Lower leg skin (tissue), 4 donors: ENCODE data around the gene CTNNAL1. TPM values are rescaled to one million over a fixed set of nuclear protein-coding genes. Genes with fewer than 3 reads are reported as not detected.

Source experiments
- DNase-seq, 2 donors: peaks; one replicate each; pipeline ENCODE4 v3.0.0-alpha.2; 2019; ENCODE audit warnings: low spot score in 2 of 2
- H3K4me3 ChIP-seq: fragments of 200-600 bp; sonication (generic); 2 replicates; pipeline ENCODE4 v1.5.1; 2017; ENCODE audit warnings: mild to moderate bottlenecking, low read depth; ENCODE audit not compliant: poor library complexity, severe bottlenecking
- CTCF ChIP-seq, 3 donors: fragments of 450-650 bp; IDR thresholded peaks; one replicate each; pipeline ENCODE4 v1.5.1; 2016; ENCODE audit warnings: antibody characterized with exemption in 3 of 3, mild to moderate bottlenecking in 3 of 3, moderate library complexity in 2 of 3
- POLR2A ChIP-seq, 2 donors: fragments of 450-650 bp; IDR thresholded peaks; one replicate each; pipeline ENCODE4 v1.6.1; 2016 to 2017; ENCODE audit warnings: antibody characterized with exemption in 2 of 2, mild to moderate bottlenecking in 1 of 2, moderate library complexity in 1 of 2
- WGBS, 2 donors: methylation state at CpG; one replicate each; pipeline ENCODE4 v1.1.5; 2018; 5-methylcytosine and 5-hydroxymethylcytosine counted together
- intact Hi-C: fragments of 100-400 bp; cut with DNase I; formaldehyde crosslinking; loops from one replicate; pipeline ENCODE4 v1.15.0; 2023; ENCODE audit warnings: low total_unique reads
- total RNA-seq, 4 donors: library from RNA; depleted of rRNA; stranded (reverse); fragments of >200 nt; gene quantifications; one replicate each; pipeline ENCODE4 v1.1.0, GENCODE V29; 2016

CTNNAL1 gene
- total RNA-seq, 4 donors from 2014 or later: 15.1 to 21.7 (median 17.6) TPM

- intact Hi-C loops: no loop called here
- TF ChIP-seq POLR2A (IDR thresholded peaks at IDR 0.05): no peak
- no peak for TF ChIP-seq CTCF (IDR thresholded peaks at IDR 0.05)
- whole genome bisulfite sequencing, 2 donors: 12 to 14% methylated on average over 16 to 17 of the region's 19 CpGs
- no peak for DNase-seq
- H3K4me3 ChIP-seq: peak overlapping the region; percentile 12
Measured at GRCh38 chr9:109013679-109014607, 644 bp upstream of the CTNNAL1 start.

- peak; percentile 76 to 91 for DNase-seq
- WGBS, 2 donors: 2 to 3% methylated on average over 29 of the region's 29 CpGs
- TF ChIP-seq POLR2A (IDR thresholded peaks at IDR 0.05) (no peak), CTCF (IDR thresholded peaks at IDR 0.05) (no peak)
- peak overlapping the region; percentile 59 for H3K4me3 ChIP-seq
- intact Hi-C loops: no loop called here
Measured at GRCh38 chr9:109012009-109012875, 1.1 kb downstream of the CTNNAL1 start.

- no peak for DNase-seq
- intact Hi-C loops: no loop called here
- no peak for TF ChIP-seq POLR2A (IDR thresholded peaks at IDR 0.05)
- no peak for TF ChIP-seq CTCF (IDR thresholded peaks at IDR 0.05)
- no peak overlapping the region for H3K4me3 ChIP-seq
Measured at GRCh38 chr9:109011231-109011671, 2.0 kb downstream of the CTNNAL1 start.

GRCh38 chr9:109010746-109011145 lies 2.6 kb downstream of the CTNNAL1 start:
- 26 to 30% methylated on average over 1 of the region's 1 CpG for WGBS, 2 donors
- no peak for TF ChIP-seq POLR2A (IDR thresholded peaks at IDR 0.05)
- no peak for TF ChIP-seq CTCF (IDR thresholded peaks at IDR 0.05)
- H3K4me3 ChIP-seq: no peak overlapping the region
- intact Hi-C loops: no loop called here
- peak in 1 of 2 donors; percentile 25 for DNase-seq

- WGBS, 2 donors: 37 to 54% methylated on average over 3 of the region's 3 CpGs
- H3K4me3 ChIP-seq: no peak overlapping the region
- DNase-seq: no peak
- no peak for TF ChIP-seq CTCF (IDR thresholded peaks at IDR 0.05)
- no peak for TF ChIP-seq POLR2A (IDR thresholded peaks at IDR 0.05)
- intact Hi-C loops: no loop called here
Measured at GRCh38 chr9:109005678-109006077, 7.6 kb downstream of the CTNNAL1 start.
